HepG2 (cell line): Measurements from ENCODE around the gene ESPNL. TPM values are rescaled to one million over a fixed set of nuclear protein-coding genes. Genes with fewer than 3 reads are reported as not detected.
A peak's percentile ranks its signal among the peaks of the same experiment; 100 is the strongest.

Experiments
- ATAC-seq: fragments of 200-7000 bp; cut with Tn5 transposase; 3 replicates; pipeline ENCODE4 v1.9.1; 2020; ENCODE audit warnings: mild to moderate bottlenecking, moderate library complexity
- BruUV-seq: library from RNA; stranded (reverse); fragments of 400-500 nt; replicated peaks from 2 replicates; lab custom pipeline; 2021; lab: Mats Ljungman, UMichigan
- CTCF ChIA-PET: fragments of 300-600 bp; formaldehyde crosslinking; extraction: SDS; loops from one replicate; lab custom pipeline; 2021; ENCODE audit warnings: low total read pairs, inconsistent platforms, low intra/inter-chr PET ratio; lab: Yijun Ruan, JAX
- POLR2A ChIA-PET: fragments of 350-600 bp; sonication (Branson Sonifier 250); formaldehyde crosslinking; loops from one replicate; lab custom pipeline; 2020; ENCODE audit warnings: antibody characterized with exemption, inconsistent platforms; lab: Yijun Ruan, JAX
- DNase-seq: peaks from one replicate; pipeline ENCODE4 v3.0.0-alpha.2; 2015; ENCODE audit warnings: low spot score
- FAIRE-seq: peaks from 3 replicates; lab custom pipeline; 2011; peaks lifted over from hg19 to GRCh38; lab: Jason Lieb, UNC
- H2AFZ ChIP-seq: one replicate; pipeline ENCODE4 v1.6.1; 2011; ENCODE audit warnings: low read length, inconsistent platforms
- H3K27ac ChIP-seq: fragments of 300-600 bp; 3 replicates; pipeline ENCODE4 v1.8.0; 2011; ENCODE audit warnings: mixed run types, mild to moderate bottlenecking, mixed read lengths, low read length, inconsistent platforms; ENCODE audit not compliant: insufficient read depth; ENCODE audit errors: extremely low read length
- H3K27me3 ChIP-seq, 2 experiments: fragments of 200-600 bp in 1 of 2; 2 replicates in 1 of 2; 3 replicates in 1 of 2; pipeline versions ENCODE4 v1.6.0 to v1.8.0; 2011; ENCODE audit warnings: low read length in 2 of 2, mild to moderate bottlenecking in 2 of 2, moderate library complexity in 2 of 2, inconsistent platforms in 1 of 2; ENCODE audit not compliant: insufficient read depth in 2 of 2, control insufficient read depth in 1 of 2
- H3K36me3 ChIP-seq, 2 experiments: fragments of 200-600 bp in 1 of 2; replicated peaks in 1 of 2; 2 replicates in 1 of 2; 3 replicates in 1 of 2; pipeline versions ENCODE4 v1.5.1 to v1.8.0; 2011; ENCODE audit warnings: low read length in 2 of 2, inconsistent platforms in 1 of 2; ENCODE audit not compliant: insufficient read depth in 2 of 2, control insufficient read depth in 1 of 2
- H3K4me1 ChIP-seq: 2 replicates; pipeline ENCODE4 v1.5.1; 2012; ENCODE audit warnings: low read length, inconsistent platforms; ENCODE audit not compliant: insufficient read depth
- H3K4me2 ChIP-seq: 2 replicates; pipeline ENCODE4 v1.6.0; 2011; ENCODE audit warnings: low read depth, low read length, inconsistent platforms
- H3K4me3 ChIP-seq, 3 experiments: fragments of 200-600 bp in 1 of 3; sonication (generic), shearing (Covaris generic) in 1 of 3; replicated peaks in 1 of 3; 2 replicates each; pipeline ENCODE4 v1.5.1; 2011 to 2016; ENCODE audit warnings: low read length in 3 of 3, inconsistent platforms in 2 of 3, low read depth in 2 of 3, mild to moderate bottlenecking in 2 of 3, control low read depth in 1 of 3, mixed read lengths in 1 of 3; ENCODE audit not compliant: insufficient read depth in 1 of 3
- H3K79me2 ChIP-seq: one replicate; pipeline ENCODE4 v1.6.1; 2011; ENCODE audit warnings: low read length, inconsistent platforms; ENCODE audit not compliant: insufficient read depth
- H3K9ac ChIP-seq: 2 replicates; pipeline ENCODE4 v1.6.0; 2011; ENCODE audit warnings: mild to moderate bottlenecking, low read depth, low read length, inconsistent platforms; ENCODE audit not compliant: insufficient read depth
- H3K9me3 ChIP-seq: 2 replicates; pipeline ENCODE4 v1.5.1; 2012; ENCODE audit warnings: mild to moderate bottlenecking, low read length
- H4K20me1 ChIP-seq: 2 replicates; pipeline ENCODE4 v1.6.0; 2011; ENCODE audit warnings: inconsistent platforms, mild to moderate bottlenecking, low read length, moderate library complexity; ENCODE audit not compliant: insufficient read depth
- CHD2 ChIP-seq: IDR thresholded peaks from 2 replicates; pipeline ENCODE4 v1.6.1; 2011; ENCODE audit warnings: low read depth, low read length, improper control_type of control experiment
- DZIP1 ChIP-seq: sonication (generic); formaldehyde crosslinking; IDR thresholded peaks from 2 replicates; pipeline ENCODE4 v1.5.0; 2020; ENCODE audit warnings: mild to moderate bottlenecking, missing genetic modification reagents
- E2F1 ChIP-seq: sonication (generic); formaldehyde crosslinking; IDR thresholded peaks from 2 replicates; pipeline ENCODE4 v1.5.0; 2020; ENCODE audit warnings: missing genetic modification reagents
- ETS1 ChIP-seq: sonication (generic); formaldehyde crosslinking; IDR thresholded peaks from 2 replicates; pipeline ENCODE4 v1.4.0; 2020; ENCODE audit warnings: missing genetic modification reagents
- HMG20A ChIP-seq: IDR thresholded peaks from 2 replicates; pipeline ENCODE4 v1.6.1; 2016; ENCODE audit warnings: borderline replicate concordance
- HOXA3 ChIP-seq: sonication (generic); formaldehyde crosslinking; IDR thresholded peaks from 2 replicates; pipeline ENCODE4 v1.5.0; 2020; ENCODE audit warnings: missing genetic modification reagents
- KLF13 ChIP-seq: sonication (generic); formaldehyde crosslinking; IDR thresholded peaks from 2 replicates; pipeline ENCODE4 v1.4.0; 2020; ENCODE audit warnings: mild to moderate bottlenecking, missing genetic modification reagents
- KMT2B ChIP-seq: IDR thresholded peaks from 2 replicates; pipeline ENCODE4 v1.6.1; 2016; ENCODE audit warnings: missing genetic modification reagents, missing compliant biosample characterization
- SOX13 ChIP-seq, 3 experiments: fragments of 450-650 bp in 1 of 3; sonication (generic) in 1 of 3; formaldehyde crosslinking in 1 of 3; IDR thresholded peaks in 2 of 3; conservative IDR thresholded peaks in 1 of 3; 2 replicates each; pipeline versions ENCODE4 v1.5.0 to v1.6.1; 2016 to 2020; ENCODE audit warnings: antibody characterized with exemption in 1 of 3, mild to moderate bottlenecking in 1 of 3, missing compliant biosample characterization in 1 of 3, missing genetic modification reagents in 1 of 3, moderate library complexity in 1 of 3
- TAF1 ChIP-seq: sonication (generic); formaldehyde crosslinking; IDR thresholded peaks from 2 replicates; pipeline ENCODE4 v1.4.0; 2020; ENCODE audit warnings: missing genetic modification reagents
- TARDBP ChIP-seq: sonication (generic); formaldehyde crosslinking; IDR thresholded peaks from 2 replicates; pipeline ENCODE4 v1.8.0; 2022; ENCODE audit warnings: mild to moderate bottlenecking, missing genetic modification reagents
- ZBTB2 ChIP-seq: sonication (generic); formaldehyde crosslinking; IDR thresholded peaks from 2 replicates; pipeline ENCODE4 v1.8.0; 2022; ENCODE audit warnings: low read depth, missing genetic modification reagents
- ZC3H13 ChIP-seq: sonication (generic); formaldehyde crosslinking; IDR thresholded peaks from 2 replicates; pipeline ENCODE4 v1.8.1; 2023; ENCODE audit warnings: mild to moderate bottlenecking, missing genetic modification reagents, moderate library complexity
- ZNF20 ChIP-seq: sonication (generic); formaldehyde crosslinking; IDR thresholded peaks from 2 replicates; pipeline ENCODE4 v1.4.0; 2020; ENCODE audit warnings: mild to moderate bottlenecking, moderate library complexity, missing genetic modification reagents
- ZNF333 ChIP-seq: sonication (generic); formaldehyde crosslinking; IDR thresholded peaks from 2 replicates; pipeline ENCODE4 v1.4.0; 2020; ENCODE audit warnings: mild to moderate bottlenecking, missing genetic modification reagents, borderline replicate concordance
- ZNF781 ChIP-seq: sonication (generic); formaldehyde crosslinking; IDR thresholded peaks from 2 replicates; pipeline ENCODE4 v1.5.1; 2020; ENCODE audit warnings: borderline replicate concordance, mild to moderate bottlenecking, missing genetic modification reagents; ENCODE audit errors: not compliant biosample characterization
- ZSCAN20 ChIP-seq: sonication (generic); formaldehyde crosslinking; IDR thresholded peaks from 2 replicates; pipeline ENCODE4 v1.4.0; 2020; ENCODE audit warnings: missing genetic modification reagents, mild to moderate bottlenecking, borderline replicate concordance
- WGBS: methylation state at CpG from one replicate; pipeline ENCODE4 v1.1.6; 2017; ENCODE audit warnings: low lambda C conversion rate; 5-methylcytosine and 5-hydroxymethylcytosine counted together
- in situ Hi-C: cut with HindIII; loops from 2 replicates; pipeline ENCODE4 v1.10.0; 2017; ENCODE audit warnings: low pct_unique_long_range_greater_than_20kb; ENCODE audit not compliant: extremely low pct_ligation_motif_present
- intact Hi-C: fragments of 100-400 bp; cut with micrococcal nuclease; formaldehyde crosslinking; loops from one replicate; pipeline ENCODE4 v1.10.0; 2022; ENCODE audit not compliant: unreplicated experiment
- polyA plus RNA-seq, 8 experiments: library from polyadenylated mRNA; depleted of rRNA in 3 of 8; stranded (reverse) in 7 of 8; unstranded in 1 of 8; fragments of >200 nt; fragmentation: Illumina TruSeq in 4 of 8; extraction: Trizol in 4 of 8; gene quantifications; 2 replicates each; pipeline versions ENCODE4 v1.2.1 to v1.2.3, GENCODE V29; 2011 to 2016; ENCODE audit warnings: low read depth in 4 of 8, missing spikeins in 1 of 8, mixed read lengths in 1 of 8; ENCODE audit not compliant: insufficient read depth in 1 of 8
- total RNA-seq, 5 experiments: library from RNA; depleted of rRNA; stranded (reverse); fragments of >200 nt; fragmentation: Illumina TruSeq; extraction: Trizol; gene quantifications; 2 replicates each; pipeline ENCODE4 v1.2.3, GENCODE V29; 2016; ENCODE audit warnings: low read depth in 1 of 5

ESPNL gene
- total and polyA plus RNA-seq, 2 of the 13 experiments (the other 11 are each of a cell fraction or from before 2014, with no cell fraction given) = 0.45 to 0.80 TPM

GRCh38 chr2:238077292-238077691, 22.8 kb upstream of the ESPNL start (continued):
- TF ChIP-seq HMG20A (peak; percentile 45; the same call in 1 of the 2 replicates), SOX13 (IDR thresholded peaks at IDR 0.05) (no peak), SOX13 (CRISPR knock-in tag; conservative IDR thresholded peaks at IDR 0.05 in 1 of 2, IDR thresholded peaks at IDR 0.05 in 1 of 2) (peak in 1 of 2 experiments; percentile 41; a peak in 1 of 4 replicates), TAF1 (CRISPR knock-in tag) (no peak)

- Histone ChIP-seq H3K27ac (peak overlapping the region; percentile 52), H3K4me3 (no peak overlapping the region; a peak in 1 of 6 replicates), H3K9ac (no peak overlapping the region), H3K4me1 (peaks cover 51% of the 10 kb centered on the region), H3K27me3 (no peaks in the 10 kb centered on the region), H3K79me2 (peaks cover 8% of the 10 kb centered on the region), H3K9me3 (peaks cover 7% of the 10 kb centered on the region; the same call in 1 of the 2 replicates), H2AFZ (no peak overlapping the region), H3K36me3 (peaks cover 24 to 43% of the 10 kb centered on the region in 2 experiments), H4K20me1 (no peaks in the 10 kb centered on the region), H3K4me2 (peak overlapping the region; percentile 41)
- peak; percentile 77 for FAIRE-seq
- peak; percentile 92 for ATAC-seq
- in situ Hi-C loops = no loop called here
- no TSS peak for BruUV-seq
- ChIA-PET POLR2A (interaction anchor here (1.5 to 2.8 kb wide), 2 partner anchors 18 to 19 kb away, joined by 12 to 27 read pairs; partner anchors contain the start of gene SCLY), CTCF (no interaction called here)
- DNase-seq = peak; percentile 96
- intact Hi-C loops = loop anchor here (2.0 kb wide), 1 partner anchor 17 kb away; no protein-coding TSS in a partner anchor
- WGBS = 4% methylated on average over 2 of the region's 2 CpGs
- TF ChIP-seq ETS1 (no peak), CHD2 (no peak), ZC3H13 (CRISPR knock-in tag) (no peak), ZNF333 (no peak), E2F1 (CRISPR knock-in tag) (no peak; the same call in 1 of the 2 replicates), KMT2B (no peak; the same call in 1 of the 2 replicates), ZNF781 (CRISPR knock-in tag) (no peak), ZNF20 (CRISPR knock-in tag) (no peak), DZIP1 (CRISPR knock-in tag) (no peak), ZSCAN20 (CRISPR knock-in tag) (no peak), TARDBP (CRISPR knock-in tag) (peak; percentile 96), HOXA3 (no peak), KLF13 (CRISPR knock-in tag) (no peak), ZBTB2 (no peak)
Observed at GRCh38 chr2:238079874-238080327, 20.2 kb upstream of the ESPNL start.
